GM11168 (cell line): ENCODE results near the gene COL24A1.

ENCODE experiments used
- in situ Hi-C: fragments of 300-500 bp; cut with MboI; formaldehyde crosslinking; loops from one replicate; pipeline ENCODE4 v1.12.0; 2022; ENCODE audit warnings: low sequenced_read_pairs; ENCODE audit not compliant: unreplicated experiment

COL24A1 gene

DNA sequence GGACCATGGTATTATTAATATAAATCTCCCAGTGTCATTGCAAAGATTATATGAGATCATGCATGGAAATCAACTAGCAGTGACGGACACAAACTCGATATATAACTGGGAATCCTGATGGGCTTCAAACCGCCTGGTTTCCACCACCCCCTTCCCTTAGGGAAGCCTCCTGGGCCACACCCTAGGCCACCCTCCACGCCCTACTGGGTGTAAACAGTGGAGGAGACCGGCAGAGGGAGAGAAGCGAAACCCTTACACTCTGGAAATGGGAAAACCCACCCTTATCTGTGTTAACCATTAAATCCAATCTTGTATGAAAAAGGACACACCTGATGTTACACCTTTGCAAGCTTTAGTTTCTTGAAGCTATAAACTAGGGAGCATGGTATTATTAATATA, 447.7 kb downstream of the COL24A1 start:
- in situ Hi-C loops = loop anchor here (25.0 kb wide), 1 partner anchor 397 kb away; no protein-coding TSS in a partner anchor

DNA sequence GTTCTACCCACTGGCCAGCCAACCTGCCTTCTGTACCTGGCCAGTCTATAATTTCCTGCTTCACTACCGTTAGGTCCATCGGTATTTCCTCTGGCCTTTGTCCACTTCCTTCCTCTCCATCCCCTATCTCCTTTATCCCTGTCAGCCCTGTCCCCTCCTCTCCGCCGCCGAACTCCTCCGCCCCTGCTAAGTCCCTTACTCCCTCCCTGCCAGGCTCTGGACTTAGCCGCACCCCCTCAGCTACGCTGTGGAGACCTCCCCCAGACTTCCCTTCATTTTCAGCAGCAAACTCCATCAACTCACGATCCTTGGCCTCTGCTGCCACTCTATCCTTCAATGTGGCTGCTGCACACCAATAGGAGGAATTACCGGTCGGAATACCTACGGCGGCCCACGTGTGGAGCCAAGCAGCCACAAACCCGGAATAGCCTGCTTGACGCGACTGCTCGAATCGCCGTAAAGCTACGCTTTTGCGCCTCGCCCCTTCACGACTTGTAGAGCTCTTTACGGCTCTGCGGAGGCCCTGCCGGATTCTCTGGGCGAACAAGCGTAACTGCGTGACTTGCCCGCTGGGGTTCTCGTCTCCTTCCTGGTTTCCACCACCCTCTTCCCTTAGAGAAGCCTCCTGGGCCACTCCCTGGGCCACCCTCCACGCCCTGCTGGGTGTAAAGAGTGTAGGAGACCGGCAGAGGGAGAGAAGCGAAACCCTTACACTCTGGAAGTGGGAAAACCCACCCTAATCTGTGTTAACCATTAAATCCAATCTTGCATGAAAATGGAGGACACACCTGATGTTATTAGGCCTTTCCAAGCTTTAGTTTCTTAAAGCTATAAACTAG, 448.4 kb downstream of the COL24A1 start, which contains the start of gene ZNHIT6:
Gene ZNHIT6, minus strand, starts transcription at position 444 of the 839 bp plus-strand sequence. Its CDS starts 149 bp downstream, at position 295.
- in situ Hi-C loops = loop anchor here (25.0 kb wide), 1 partner anchor 396 kb away; no protein-coding TSS in a partner anchor

- in situ Hi-C loops = loop anchor here (25.0 kb wide), 1 partner anchor 395 kb away; no protein-coding TSS in a partner anchor
Measured at GRCh38 chr1:85707267-85707989, 449.1 kb downstream of the COL24A1 start.

GRCh38 chr1:85705940-85706339, 450.6 kb downstream of the COL24A1 start:
- in situ Hi-C loops = loop anchor here (25.0 kb wide), 1 partner anchor 394 kb away; no protein-coding TSS in a partner anchor

DNA sequence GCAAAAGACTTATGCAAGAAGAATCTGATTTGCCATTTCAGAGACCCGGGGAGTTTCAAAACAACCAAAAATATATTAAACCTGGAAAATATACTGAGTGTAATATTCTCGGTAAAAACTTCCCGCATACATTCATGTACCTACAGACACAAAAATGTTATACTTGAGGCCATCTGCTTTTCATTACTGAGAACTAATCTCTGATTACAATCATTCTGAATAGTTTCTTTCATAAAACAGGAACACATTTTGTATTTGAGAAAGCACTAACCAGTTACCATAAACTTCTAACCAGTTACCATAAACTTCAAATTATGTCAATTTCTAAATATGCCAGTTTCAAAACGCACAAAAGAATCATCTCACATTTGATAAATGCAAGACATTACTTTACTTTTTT, 456.1 kb downstream of the COL24A1 start:
- in situ Hi-C loops = loop anchor here (25.0 kb wide), 1 partner anchor 388 kb away; no protein-coding TSS in a partner anchor

DNA sequence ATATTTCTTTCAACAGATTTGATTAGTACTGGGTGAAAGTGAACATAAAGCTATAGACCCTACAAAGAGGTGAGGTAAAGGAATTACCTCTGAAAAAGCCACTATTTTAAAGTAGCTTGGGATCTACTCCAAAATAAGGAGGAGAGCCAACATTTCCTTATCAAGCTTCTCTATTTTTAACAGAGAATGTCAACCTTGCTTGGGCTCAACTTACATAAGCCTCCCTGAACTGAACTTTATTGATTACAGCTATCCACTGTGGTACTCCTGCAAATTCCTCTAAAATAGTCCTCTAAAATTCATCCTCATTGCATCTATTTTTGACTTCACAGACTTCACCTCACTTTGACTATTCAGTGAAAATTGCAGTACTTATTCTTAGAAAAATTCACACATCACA, 458.7 kb downstream of the COL24A1 start:
- in situ Hi-C loops = no loop called here

DNA sequence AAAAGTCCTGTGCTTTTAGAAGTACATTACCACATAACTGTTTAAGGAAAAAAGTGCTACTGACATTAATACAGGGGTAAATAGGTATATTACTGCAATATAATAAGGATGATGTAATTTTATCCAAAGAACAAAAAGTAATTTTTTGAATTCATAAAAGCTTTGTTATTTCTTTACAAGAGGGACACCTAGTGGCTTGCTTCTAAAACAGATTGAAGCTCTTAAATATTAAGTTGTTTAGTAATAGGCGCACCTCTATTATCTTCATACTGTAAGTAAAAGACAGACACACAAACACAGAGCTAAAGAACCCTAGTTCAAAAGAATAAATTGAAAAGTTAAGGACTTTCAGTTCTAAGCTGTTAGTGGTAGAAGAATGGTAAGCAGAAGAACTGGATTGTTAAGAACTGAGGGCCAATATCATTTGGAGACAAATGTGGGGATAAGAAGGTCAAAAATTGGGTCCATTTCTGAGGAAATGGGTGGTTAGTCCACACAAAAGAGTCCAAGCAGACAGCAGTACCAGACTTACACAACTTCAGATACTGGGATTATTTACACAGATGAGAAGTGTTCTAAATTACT, 463.8 kb downstream of the COL24A1 start:
- in situ Hi-C loops = no loop called here

GRCh38 chr1:85689775-85690404, 466.7 kb downstream of the COL24A1 start:
- in situ Hi-C loops = no loop called here

- in situ Hi-C loops = no loop called here
Measured at GRCh38 chr1:85683292-85684025, 473.1 kb downstream of the COL24A1 start.

GRCh38 chr1:85681087-85681486, 475.5 kb downstream of the COL24A1 start:
- in situ Hi-C loops = no loop called here
